HG02852 (cell line): ENCODE measurements around the gene PLK5.
"Not testable (repeated sequence)": the region's sequence is repeated elsewhere in the genome, so short reads cannot be mapped to it uniquely, and the experiment has no call there.

Experiments used
- ATAC-seq: cut with Tn5 transposase; IDR thresholded peaks from one replicate; pipeline ENCODE4 v1.9.1; 2021; ENCODE audit warnings: mild to moderate bottlenecking, moderate library complexity; ENCODE audit not compliant: unreplicated experiment

PLK5 gene

GRCh38 chr19:1491114-1491848 is 32.6 kb upstream of the PLK5 start, which contains the start of gene REEP6:
TSS of gene REEP6 (plus strand) at chr19:1491181. CDS start at chr19:1491270, 89 bp downstream.
- no peak for ATAC-seq

DNA sequence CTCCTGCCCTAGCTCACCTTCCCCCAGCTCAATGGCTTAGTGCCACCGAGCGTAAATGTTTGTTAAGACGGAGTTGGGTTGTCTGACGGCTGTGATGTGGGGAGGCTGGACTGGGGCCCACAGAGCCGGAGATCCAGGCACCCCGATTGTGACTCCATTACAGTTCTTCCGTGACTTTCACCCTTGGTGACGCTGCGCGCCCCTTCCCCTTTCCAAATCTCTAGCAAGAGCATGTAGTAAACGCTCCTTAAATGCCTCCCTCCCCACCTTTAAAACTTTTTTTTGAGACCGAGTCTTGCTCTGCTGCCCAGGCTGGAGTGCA is 32.1 kb upstream of the PLK5 start:
- ATAC-seq, result no peak

DNA sequence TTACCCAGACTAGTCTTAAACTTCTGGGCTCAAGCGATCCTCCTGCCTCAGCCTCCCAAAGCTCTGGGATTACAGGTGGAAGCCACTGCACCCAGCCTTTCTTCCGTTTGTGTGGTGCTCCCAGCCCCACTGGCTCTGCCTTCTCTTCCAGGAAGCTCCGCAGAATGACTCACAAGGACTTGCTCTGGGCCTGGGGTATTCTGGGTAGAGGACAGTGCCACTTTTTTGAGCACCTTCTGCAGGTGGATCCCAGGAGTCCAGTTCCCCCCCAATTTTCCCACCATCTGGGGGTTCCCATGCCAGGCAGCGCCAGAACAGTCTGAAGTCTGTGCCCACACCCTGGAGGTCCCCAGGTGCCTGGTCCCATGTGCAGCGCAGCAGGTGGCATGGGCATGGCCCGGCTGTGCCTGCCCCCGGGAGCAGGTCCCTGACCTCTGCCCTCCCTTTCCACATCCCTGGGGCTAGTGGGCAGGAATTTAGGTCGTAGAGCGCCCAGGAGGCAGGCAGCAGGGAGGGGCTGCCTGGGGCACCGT is 31.3 kb upstream of the PLK5 start:
- ATAC-seq, result no peak

DNA sequence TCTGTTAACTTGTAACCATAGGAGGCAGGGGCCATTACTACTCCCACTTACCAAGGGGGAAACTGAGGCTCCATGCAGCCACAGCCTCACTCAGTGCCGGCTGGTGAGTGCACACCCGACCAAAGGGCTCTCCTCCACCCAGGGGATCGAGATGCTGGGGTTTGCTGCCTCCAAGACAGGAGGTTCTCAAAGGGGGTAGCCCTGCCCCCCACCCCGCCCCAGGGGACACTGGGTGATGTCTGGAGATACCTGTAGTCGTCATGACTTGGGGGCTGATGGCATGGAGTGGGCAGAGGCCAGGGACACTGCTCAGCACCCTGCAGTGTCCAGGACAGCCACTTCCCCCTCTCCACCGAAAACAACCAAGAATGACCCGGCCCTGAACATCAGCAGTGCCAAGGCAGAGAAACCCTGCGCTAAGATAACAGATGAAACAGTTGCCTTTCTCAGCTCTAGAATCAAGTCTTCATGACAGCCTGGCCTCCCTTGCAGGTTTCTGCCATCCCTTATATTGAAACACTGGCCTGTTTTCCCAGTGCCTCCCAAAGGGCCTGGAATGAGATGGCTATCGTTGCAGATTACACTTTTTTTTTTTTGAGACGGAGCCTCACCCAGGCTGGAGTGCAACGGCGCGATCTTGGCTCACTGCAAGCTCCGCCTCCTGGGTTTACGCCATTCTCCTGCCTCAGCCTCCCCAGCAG is 29.6 kb upstream of the PLK5 start:
- ATAC-seq, result no peak

- no peak for ATAC-seq
Observed at GRCh38 chr19:1495051-1495798, 28.7 kb upstream of the PLK5 start.

GRCh38 chr19:1495799-1496713 is 27.8 kb upstream of the PLK5 start:
- no peak for ATAC-seq

DNA sequence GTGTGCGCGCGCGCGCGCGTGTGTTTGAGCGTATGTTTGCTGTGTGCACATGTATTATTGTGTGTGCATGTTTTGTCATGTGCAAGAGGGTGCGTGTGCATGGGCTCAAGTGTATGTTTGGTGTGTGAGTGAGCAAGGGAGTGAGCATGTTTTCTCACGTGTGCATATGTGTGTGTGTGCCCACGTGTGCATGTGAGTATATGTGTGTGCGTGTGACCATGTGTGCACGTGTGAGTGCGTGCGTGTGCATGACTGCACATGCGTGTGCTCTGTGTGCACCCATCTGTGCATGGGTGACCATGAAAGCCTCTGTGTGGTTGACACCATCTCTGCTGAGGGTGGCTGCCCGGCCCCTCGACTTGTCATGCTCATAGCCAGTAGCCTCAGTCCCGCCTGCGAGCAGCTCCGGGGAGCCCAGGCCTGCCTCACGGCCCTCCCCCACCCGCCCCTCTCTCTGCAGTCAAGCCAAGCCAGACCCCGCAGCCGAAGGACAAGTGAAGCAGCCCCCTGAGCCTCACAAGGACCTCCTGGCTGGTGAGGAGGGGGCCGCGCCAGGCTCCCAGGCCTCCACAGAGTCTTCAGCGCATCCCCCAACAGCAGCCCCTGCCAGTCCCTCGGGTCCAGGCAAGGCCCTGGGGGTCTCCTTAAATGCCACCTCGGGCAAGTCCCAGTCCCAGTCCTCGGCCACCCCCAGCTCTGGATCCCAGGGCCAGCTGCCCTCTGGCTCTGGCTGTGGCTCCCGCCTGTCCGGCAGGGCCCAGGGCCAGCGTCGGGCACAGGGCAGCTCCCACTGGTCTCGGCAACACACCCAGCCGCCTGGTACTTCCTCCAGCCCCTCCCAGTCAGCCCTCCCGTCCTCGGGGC is 26.9 kb upstream of the PLK5 start:
- no peak for ATAC-seq

DNA sequence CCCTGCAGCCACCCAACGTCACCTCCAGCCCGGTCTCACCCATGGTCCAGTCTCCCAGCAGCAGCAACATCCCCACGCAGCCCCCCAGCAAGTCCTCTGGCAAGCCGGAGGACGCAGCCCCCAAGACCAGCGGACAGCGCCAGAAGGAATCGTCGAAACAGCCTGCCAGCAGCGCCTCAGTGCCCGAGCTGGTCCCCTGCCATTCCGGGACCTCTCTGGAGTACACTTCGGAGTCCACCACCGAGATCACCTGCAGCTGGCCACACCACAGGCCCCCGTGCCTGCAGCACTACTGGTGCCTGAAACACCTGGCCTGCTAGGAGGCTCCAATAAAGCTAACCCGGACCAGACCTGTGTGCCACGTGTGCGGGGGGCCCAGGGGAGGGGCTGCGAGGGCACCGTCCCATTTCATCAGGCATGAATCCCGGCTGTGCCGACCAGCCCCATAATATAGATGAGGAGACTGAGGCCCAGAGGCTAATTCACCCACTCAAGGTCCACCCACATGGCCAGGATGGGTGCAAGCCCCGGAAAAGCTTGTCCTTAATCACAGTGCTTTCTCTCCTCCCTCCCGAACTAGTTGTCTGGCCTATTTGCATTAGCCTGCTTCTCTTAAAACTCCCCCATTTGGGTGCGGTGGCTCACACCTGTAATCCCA is 26.2 kb upstream of the PLK5 start:
- no peak for ATAC-seq

DNA sequence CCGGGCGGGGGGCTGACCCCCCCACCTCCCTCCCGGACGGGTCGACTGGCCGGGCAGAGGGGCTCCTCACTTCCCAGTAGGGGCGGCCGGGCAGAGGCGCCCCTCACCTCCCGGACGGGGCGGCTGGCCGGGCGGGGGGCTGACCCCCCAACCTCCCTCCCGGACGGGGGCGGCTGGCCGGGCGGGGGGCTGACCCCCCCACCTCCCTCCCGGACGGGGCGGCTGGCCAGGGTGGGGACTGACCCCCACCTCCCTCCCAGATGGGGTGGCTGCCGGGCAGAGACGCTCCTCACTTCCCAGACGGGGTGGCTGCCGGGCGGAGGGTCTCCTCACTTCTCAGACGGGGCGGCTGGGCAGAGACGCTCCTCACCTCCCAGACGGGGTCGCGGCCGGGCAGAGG is 24.6 kb upstream of the PLK5 start:
- not testable (repeated sequence) for ATAC-seq

DNA sequence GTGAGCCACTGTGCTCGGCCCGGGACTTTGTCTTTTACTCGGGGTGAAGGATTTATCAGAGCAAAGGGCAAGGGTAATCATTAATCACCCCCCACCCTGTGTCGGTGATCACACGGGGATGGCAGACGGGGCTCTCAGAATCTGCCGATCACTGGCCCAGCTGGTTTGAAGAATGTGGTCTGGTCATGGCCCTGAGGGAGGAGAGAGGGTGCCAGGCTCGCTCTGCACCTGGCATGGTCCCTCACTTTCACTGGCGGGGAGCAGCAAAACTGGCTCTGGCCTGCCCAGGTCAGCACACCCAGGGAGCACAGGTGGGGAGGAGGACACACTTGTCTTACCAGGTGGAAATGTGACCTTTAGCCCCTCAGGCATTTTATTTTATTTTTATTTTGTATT is 22.7 kb upstream of the PLK5 start:
- no peak for ATAC-seq

DNA sequence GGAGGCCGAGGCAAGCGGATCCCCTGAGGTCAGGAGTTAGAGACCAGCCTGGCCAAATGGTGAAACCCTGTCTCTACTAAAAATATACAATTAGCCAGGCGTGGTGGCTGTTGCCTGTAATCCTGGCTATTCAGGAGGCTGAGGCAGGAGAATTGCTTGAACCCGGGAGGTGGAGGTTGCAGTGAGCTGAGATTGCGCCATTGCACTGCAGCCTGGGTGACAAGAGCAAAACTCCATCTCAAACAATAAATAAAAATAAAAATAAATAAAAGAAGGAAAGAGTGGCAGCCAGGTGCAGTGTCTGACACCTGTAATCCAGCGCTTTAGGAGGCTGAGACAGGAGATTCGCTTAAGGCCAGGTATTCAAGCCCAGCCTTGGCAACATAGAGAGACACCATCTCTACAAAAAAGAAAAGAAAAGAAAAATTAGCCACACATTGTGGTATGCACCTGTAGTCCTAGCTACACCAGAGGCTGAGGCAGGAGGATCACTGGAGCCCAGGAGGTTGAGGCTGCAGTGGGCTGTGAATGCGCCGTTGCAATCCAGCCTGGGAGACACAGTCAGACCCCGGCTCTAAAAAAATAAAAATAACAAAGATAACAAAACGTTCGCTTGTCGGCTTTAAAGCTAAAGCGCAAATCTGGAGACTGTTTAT is 21.3 kb upstream of the PLK5 start:
- ATAC-seq, result no peak

DNA sequence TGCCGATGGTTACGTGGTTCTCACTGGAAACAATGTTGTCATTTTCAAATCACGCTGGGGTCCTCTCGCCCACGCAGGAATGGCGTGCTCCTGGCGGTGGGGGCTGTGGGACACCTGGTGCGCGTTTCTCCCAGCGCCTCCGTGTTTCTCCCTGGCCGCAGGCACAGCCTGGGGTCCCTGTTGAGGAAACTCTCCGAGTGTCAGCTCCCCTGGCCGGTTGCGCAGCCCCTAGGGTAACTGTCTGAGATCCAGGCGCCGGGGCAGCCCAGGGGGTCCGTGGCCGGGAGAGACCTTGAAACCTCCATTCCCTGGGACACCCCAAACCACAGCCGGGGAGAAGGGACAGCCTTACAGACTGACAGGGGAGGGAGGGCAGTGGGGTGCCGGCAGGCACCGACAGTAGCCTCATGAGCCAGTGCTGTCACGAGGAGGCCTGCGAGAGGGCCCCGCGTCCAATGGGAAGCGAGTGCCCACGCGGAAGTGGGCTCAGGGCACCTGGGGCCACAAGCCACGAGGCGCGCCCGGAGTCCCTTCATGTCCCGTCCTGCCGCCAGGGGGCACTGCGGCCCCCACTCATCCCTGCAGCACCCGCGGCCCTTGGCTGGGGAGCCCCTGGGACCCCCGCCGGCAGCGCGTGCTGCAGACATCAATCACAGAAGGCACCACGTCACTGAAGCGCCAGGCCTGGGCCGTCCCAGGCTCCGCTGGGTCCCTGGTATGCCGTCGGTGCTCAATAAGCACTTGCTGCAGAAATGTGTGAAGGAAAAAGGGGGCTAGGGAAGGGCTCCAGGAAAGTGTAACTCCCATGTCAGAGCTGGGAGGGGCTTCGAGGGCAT is 20.6 kb upstream of the PLK5 start:
- no peak for ATAC-seq

- ATAC-seq, result no peak
Observed at GRCh38 chr19:1503925-1504773, 19.7 kb upstream of the PLK5 start.

- ATAC-seq, result no peak
Observed at GRCh38 chr19:1505012-1505411, 18.9 kb upstream of the PLK5 start.

DNA sequence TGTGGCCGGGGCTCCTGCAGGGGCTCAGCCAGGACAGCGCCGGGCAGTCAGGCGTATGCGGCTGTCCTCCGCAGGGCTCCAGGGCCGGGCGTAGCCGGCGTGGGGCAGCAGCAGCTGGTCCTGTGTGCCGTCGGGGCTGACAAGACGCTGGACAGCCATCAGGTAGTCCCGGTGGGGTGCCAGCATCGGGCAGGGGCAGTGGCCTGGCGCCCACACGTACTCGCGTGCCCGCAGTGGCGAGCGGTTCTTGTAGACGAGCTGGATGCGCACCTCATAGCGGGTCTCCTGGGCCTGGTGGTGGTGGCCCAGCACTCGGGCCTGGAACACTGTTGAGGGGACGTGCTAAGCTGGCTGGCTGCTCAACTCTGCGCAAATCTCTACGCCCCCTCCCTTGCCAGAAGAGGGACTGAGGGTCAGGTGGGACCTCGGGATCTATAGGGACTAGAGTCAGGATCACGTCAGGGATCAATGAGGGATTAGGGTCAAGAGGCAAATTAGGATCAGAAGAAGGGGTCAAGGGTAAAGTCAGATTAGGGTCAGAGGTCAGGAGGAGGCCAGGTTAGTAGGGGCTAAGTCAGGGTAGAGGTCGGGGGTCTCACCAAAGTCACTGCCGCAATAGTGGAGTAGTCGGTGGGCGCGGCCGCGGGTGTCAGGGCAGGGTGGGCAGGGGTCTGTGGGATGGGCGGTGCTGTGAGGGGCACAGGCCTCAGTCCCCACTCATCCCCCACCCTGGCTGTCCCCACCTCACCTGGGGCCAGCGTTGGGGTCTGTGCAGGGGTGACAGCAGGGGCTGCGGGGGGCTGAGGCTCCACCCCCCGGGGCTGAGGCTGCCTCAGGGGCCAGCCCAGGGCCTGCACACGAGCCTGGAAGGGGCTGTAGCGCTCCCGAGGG is 17.6 kb upstream of the PLK5 start:
- no peak for ATAC-seq

DNA sequence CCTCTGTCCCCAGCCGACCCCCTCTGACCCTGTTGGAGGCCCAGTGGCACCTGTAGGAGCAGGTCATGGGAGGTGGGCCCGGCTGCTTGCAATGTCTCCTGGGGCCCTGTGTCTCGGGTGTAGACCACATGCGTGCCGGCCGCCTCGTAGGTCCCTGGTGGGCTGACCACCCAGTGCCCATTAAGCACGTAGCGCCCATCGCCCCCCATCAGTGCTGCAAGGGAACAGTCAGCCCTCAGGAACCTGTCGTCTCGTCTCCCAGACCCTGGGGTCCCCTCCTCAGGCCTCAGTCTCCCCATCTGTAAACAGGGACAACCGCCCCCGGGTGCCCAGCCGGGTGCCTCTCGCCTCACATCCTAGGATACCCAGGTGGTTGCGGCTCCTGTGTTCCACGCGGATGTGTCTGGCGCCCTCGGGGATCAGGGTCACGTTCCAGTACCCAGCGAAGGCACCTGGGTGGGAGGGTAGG is 16.7 kb upstream of the PLK5 start:
- no peak for ATAC-seq
